Measurements from ENCODE around the gene VCL. TPM values are rescaled to one million over a fixed set of nuclear protein-coding genes. Genes with fewer than 3 reads are reported as not detected.

The VCL gene
- total and polyA plus RNA-seq, 4 donors: 4.3 to 37.8 (median 17.3) TPM

DNA sequence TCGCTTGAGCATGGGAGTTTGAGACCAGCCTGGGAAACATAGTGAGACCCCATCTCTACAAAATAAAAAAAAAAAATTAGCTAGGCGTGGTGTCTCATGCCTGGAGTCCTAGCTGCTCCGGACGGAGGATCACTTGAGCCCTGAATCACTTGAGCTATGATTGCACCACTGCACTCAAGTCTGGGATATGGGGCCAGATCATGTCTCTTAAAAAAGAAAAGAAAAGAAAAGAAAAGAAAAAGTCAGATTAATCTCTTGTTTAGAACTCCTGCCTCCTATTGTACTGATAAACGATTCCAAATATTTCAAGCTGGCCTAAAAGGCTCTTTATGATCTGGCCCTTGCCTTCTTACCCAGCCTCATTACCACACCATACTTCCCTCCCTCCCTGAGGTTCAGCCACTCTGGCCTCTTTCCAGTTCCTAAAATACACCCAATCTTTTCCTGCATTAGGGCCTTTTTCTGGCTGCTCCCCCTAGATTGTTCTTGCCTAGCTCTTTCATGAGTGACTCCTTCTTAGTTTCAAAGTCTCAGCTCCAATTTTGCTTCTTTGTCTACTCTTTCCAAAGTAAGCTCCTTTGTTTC, 41.7 kb downstream of the VCL start:
- DNase-seq (ENCODE audit: low spot score): no peak
- H3K27ac ChIP-seq (ENCODE audit: low read depth in 1 of 2, low read length in 2 of 2): no peak overlapping the region

More for the DNA sequence above, 41.7 kb downstream of the VCL start:
- H3K9ac ChIP-seq (ENCODE audit: low read depth in 1 of 2, low read length in 2 of 2): no peak overlapping the region
- no peaks in the 10 kb centered on the region for H3K27me3 ChIP-seq (ENCODE audit: control insufficient read depth in 4 of 4, insufficient read depth in 4 of 4, low read length in 3 of 4)
- peaks cover 0 to 7% (median 0%) of the 10 kb centered on the region in 4 donors for H3K4me1 ChIP-seq (ENCODE audit: control insufficient read depth in 4 of 4, insufficient read depth in 4 of 4, low read length in 3 of 4)
- H3K9me3 ChIP-seq (ENCODE audit: control insufficient read depth in 4 of 4, low read length in 3 of 4): no peaks in the 10 kb centered on the region
- H3K4me3 ChIP-seq (ENCODE audit: low read depth in 1 of 3, low read length in 3 of 3): no peak overlapping the region
- TF ChIP-seq HNF4A (conservative IDR thresholded peaks at IDR 0.05) (no peak), GABPA (IDR thresholded peaks at IDR 0.05 in 1 of 2, conservative IDR thresholded peaks at IDR 0.05 in 1 of 2) (no peak), SP1 (IDR thresholded peaks at IDR 0.05) (no peak), FOXA1 (IDR thresholded peaks at IDR 0.05) (no peak), RXRA (IDR thresholded peaks at IDR 0.05) (no peak), ZBTB33 (IDR thresholded peaks at IDR 0.05) (no peak), EGR1 (IDR thresholded peaks at IDR 0.05; ENCODE audit: low read depth in 2 of 2) (no peak), HNF4G (IDR thresholded peaks at IDR 0.05) (no peak), NR2F2 (IDR thresholded peaks at IDR 0.05) (no peak), TAF1 (conservative IDR thresholded peaks at IDR 0.05) (no peak), JUND (IDR thresholded peaks at IDR 0.05) (no peak), RAD21 (IDR thresholded peaks at IDR 0.05) (no peak), YY1 (IDR thresholded peaks at IDR 0.05) (no peak), FOXA2 (IDR thresholded peaks at IDR 0.05) (no peak)
- TF ChIP-seq, protein P1, sequence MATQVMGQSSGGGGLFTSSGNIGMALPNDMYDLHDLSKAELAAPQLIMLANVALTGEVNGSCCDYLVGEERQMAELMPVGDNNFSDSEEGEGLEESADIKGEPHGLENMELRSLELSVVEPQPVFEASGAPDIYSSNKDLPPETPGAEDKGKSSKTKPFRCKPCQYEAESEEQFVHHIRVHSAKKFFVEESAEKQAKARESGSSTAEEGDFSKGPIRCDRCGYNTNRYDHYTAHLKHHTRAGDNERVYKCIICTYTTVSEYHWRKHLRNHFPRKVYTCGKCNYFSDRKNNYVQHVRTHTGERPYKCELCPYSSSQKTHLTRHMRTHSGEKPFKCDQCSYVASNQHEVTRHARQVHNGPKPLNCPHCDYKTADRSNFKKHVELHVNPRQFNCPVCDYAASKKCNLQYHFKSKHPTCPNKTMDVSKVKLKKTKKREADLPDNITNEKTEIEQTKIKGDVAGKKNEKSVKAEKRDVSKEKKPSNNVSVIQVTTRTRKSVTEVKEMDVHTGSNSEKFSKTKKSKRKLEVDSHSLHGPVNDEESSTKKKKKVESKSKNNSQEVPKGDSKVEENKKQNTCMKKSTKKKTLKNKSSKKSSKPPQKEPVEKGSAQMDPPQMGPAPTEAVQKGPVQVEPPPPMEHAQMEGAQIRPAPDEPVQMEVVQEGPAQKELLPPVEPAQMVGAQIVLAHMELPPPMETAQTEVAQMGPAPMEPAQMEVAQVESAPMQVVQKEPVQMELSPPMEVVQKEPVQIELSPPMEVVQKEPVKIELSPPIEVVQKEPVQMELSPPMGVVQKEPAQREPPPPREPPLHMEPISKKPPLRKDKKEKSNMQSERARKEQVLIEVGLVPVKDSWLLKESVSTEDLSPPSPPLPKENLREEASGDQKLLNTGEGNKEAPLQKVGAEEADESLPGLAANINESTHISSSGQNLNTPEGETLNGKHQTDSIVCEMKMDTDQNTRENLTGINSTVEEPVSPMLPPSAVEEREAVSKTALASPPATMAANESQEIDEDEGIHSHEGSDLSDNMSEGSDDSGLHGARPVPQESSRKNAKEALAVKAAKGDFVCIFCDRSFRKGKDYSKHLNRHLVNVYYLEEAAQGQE (IDR thresholded peaks at IDR 0.05): no peak
- TF ChIP-seq, protein P2, sequence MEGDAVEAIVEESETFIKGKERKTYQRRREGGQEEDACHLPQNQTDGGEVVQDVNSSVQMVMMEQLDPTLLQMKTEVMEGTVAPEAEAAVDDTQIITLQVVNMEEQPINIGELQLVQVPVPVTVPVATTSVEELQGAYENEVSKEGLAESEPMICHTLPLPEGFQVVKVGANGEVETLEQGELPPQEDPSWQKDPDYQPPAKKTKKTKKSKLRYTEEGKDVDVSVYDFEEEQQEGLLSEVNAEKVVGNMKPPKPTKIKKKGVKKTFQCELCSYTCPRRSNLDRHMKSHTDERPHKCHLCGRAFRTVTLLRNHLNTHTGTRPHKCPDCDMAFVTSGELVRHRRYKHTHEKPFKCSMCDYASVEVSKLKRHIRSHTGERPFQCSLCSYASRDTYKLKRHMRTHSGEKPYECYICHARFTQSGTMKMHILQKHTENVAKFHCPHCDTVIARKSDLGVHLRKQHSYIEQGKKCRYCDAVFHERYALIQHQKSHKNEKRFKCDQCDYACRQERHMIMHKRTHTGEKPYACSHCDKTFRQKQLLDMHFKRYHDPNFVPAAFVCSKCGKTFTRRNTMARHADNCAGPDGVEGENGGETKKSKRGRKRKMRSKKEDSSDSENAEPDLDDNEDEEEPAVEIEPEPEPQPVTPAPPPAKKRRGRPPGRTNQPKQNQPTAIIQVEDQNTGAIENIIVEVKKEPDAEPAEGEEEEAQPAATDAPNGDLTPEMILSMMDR (IDR thresholded peaks at IDR 0.05; ENCODE audit: low read depth, low read length, missing input control): no peak
- TF ChIP-seq, protein P3, sequence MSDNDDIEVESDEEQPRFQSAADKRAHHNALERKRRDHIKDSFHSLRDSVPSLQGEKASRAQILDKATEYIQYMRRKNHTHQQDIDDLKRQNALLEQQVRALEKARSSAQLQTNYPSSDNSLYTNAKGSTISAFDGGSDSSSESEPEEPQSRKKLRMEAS (IDR thresholded peaks at IDR 0.05): no peak
- TF ChIP-seq, protein P4, sequence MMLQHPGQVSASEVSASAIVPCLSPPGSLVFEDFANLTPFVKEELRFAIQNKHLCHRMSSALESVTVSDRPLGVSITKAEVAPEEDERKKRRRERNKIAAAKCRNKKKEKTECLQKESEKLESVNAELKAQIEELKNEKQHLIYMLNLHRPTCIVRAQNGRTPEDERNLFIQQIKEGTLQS (IDR thresholded peaks at IDR 0.05): no peak
- H3K36me3 ChIP-seq (ENCODE audit: control insufficient read depth in 4 of 4, insufficient read depth in 3 of 4, low read depth in 1 of 4, low read length in 3 of 4): no peaks in the 10 kb centered on the region
- 87% methylated on average over 5 of the region's 5 CpGs for WGBS
